K562 (cell line): Measurements from ENCODE around the gene LAGE3. TPM values are rescaled to one million over a fixed set of nuclear protein-coding genes. Genes with fewer than 3 reads are reported as not detected.

Experiments
- CC2D1A ChIP-seq: fragments of 450-650 bp; IDR thresholded peaks from 2 replicates; pipeline ENCODE4 v1.6.1; 2017; ENCODE audit warnings: mild to moderate bottlenecking
- ETV1 ChIP-seq: fragments of 450-650 bp; conservative IDR thresholded peaks from 2 replicates; pipeline ENCODE4 v1.6.1; 2016; ENCODE audit warnings: missing genetic modification characterization, control low read depth, low read depth, missing compliant biosample characterization
- FOXM1 ChIP-seq, 2 experiments: fragments of 450-650 bp in 1 of 2; sonication (generic) in 1 of 2; formaldehyde crosslinking in 1 of 2; IDR thresholded peaks; 2 replicates each; pipeline versions ENCODE4 v1.6.1 to v1.9.0; 2017 to 2022; ENCODE audit warnings: low read depth in 2 of 2, mild to moderate bottlenecking in 2 of 2, missing genetic modification reagents in 1 of 2, moderate library complexity in 1 of 2
- GATAD2A ChIP-seq: fragments of 450-650 bp; IDR thresholded peaks from 2 replicates; pipeline ENCODE4 v1.6.1; 2017
- HMG20B ChIP-seq: fragments of 250-450 bp; sonication (Bioruptor Pico); IDR thresholded peaks from 2 replicates; pipeline ENCODE4 v1.5.0; 2021; ENCODE audit warnings: mild to moderate bottlenecking
- KDM5B ChIP-seq: fragments of 200-600 bp; sonication (generic); IDR thresholded peaks from 2 replicates; pipeline ENCODE4 v1.6.1; 2012; ENCODE audit warnings: low read depth, mild to moderate bottlenecking, moderate library complexity, low read length, control low read depth, inconsistent platforms; ENCODE audit not compliant: insufficient replicate concordance
- MAZ ChIP-seq, 2 experiments: fragments of 450-650 bp in 1 of 2; sonication (generic) in 1 of 2; formaldehyde crosslinking; IDR thresholded peaks in 1 of 2; conservative IDR thresholded peaks in 1 of 2; 2 replicates each; pipeline versions ENCODE4 v1.4.0 to v1.5.0; 2020; ENCODE audit warnings: mild to moderate bottlenecking in 1 of 2, missing genetic modification reagents in 1 of 2
- NCOA6 ChIP-seq: fragments of 450-650 bp; IDR thresholded peaks from 2 replicates; pipeline ENCODE4 v1.6.1; 2017; ENCODE audit warnings: mild to moderate bottlenecking
- NFE2 ChIP-seq: IDR thresholded peaks from 2 replicates; pipeline ENCODE4 v1.6.1; 2014; ENCODE audit warnings: antibody characterized with exemption, low read depth
- NR4A1 ChIP-seq, 2 experiments: fragments of 250-450 bp in 1 of 2; fragments of 450-650 bp in 1 of 2; sonication (Bioruptor Pico) in 1 of 2; IDR thresholded peaks; 2 replicates each; pipeline versions ENCODE4 v1.4.0 to v1.6.1; 2016 to 2020; ENCODE audit warnings: mild to moderate bottlenecking in 2 of 2, missing compliant biosample characterization in 1 of 2, missing genetic modification characterization in 1 of 2, moderate library complexity in 1 of 2
- PHF21A ChIP-seq: fragments of 450-650 bp; IDR thresholded peaks from 2 replicates; pipeline ENCODE4 v1.6.1; 2017; ENCODE audit warnings: low read depth, borderline replicate concordance
- PRPF4 ChIP-seq: fragments of 200-400 bp; formaldehyde crosslinking; IDR thresholded peaks from one replicate; pipeline ENCODE4 v1.6.1; 2017; ENCODE audit warnings: low read length, low read depth, mild to moderate bottlenecking; ENCODE audit not compliant: insufficient read depth, poor library complexity, severe bottlenecking
- RAD51 ChIP-seq: fragments of 450-650 bp; IDR thresholded peaks from 2 replicates; pipeline ENCODE4 v1.7.1; 2016; ENCODE audit warnings: low read depth, mild to moderate bottlenecking, borderline replicate concordance
- RBM17 ChIP-seq: fragments of 200-400 bp; formaldehyde crosslinking; IDR thresholded peaks from 2 replicates; pipeline ENCODE4 v1.6.1; 2017; ENCODE audit warnings: low read depth, mild to moderate bottlenecking, low read length, borderline replicate concordance
- SMC3 ChIP-seq: conservative IDR thresholded peaks from 2 replicates; pipeline ENCODE4 v1.6.1; 2011; ENCODE audit warnings: low read depth, low read length, improper control_type of control experiment; ENCODE audit not compliant: insufficient read depth
- STAT5A ChIP-seq: IDR thresholded peaks from 2 replicates; pipeline ENCODE4 v1.6.1; 2012; ENCODE audit warnings: low read length, inconsistent platforms, borderline replicate concordance
- TRIM28 ChIP-seq: fragments of 450-650 bp; IDR thresholded peaks from 2 replicates; pipeline ENCODE4 v1.6.1; 2017
- ZNF354B ChIP-seq: fragments of 250-450 bp; sonication (Bioruptor Pico); IDR thresholded peaks from 2 replicates; pipeline ENCODE4 v1.4.0; 2020
- ZNF384 ChIP-seq: IDR thresholded peaks from 2 replicates; pipeline ENCODE4 v1.6.1; 2012; ENCODE audit warnings: low read depth, low read length, improper control_type of control experiment
- ZNF583 ChIP-seq: fragments of 250-450 bp; sonication (Bioruptor Pico); IDR thresholded peaks from 2 replicates; pipeline ENCODE4 v1.4.0; 2020
- polyA plus RNA-seq, 8 experiments: library from polyadenylated mRNA; depleted of rRNA in 4 of 8; stranded (reverse) in 5 of 8; unstranded in 3 of 8; fragments of >200 nt; fragmentation: Nextera tagmentation in 2 of 8; fragmentation: Illumina TruSeq in 1 of 8; extraction: Ambion mirVana in 2 of 8; extraction: Trizol in 1 of 8; gene quantifications; 2 replicates each; pipeline versions ENCODE4 v1.2.1 to v1.2.3, GENCODE V29; 2011 to 2014; ENCODE audit warnings: inconsistent platforms in 1 of 8, missing spikeins in 1 of 8
- total RNA-seq, 7 experiments: library from RNA; depleted of rRNA in 6 of 7; stranded (reverse); fragments of >200 nt in 6 of 7; fragmentation: Illumina TruSeq in 2 of 7; extraction: Trizol in 2 of 7; gene quantifications; 2 replicates each; pipeline versions ENCODE4 v1.2.1 to v1.2.3, GENCODE V29; 2011 to 2021; ENCODE audit warnings: low replicate concordance in 1 of 7
- TF ChIP-seq, protein P1 (sequence below): fragments of 250-450 bp; sonication (Bioruptor Pico); IDR thresholded peaks from 2 replicates; pipeline ENCODE4 v1.8.0; 2022; ENCODE audit warnings: moderate library complexity, mild to moderate bottlenecking, inconsistent platforms
- TF ChIP-seq, protein P2 (sequence below): IDR thresholded peaks from 2 replicates; pipeline ENCODE4 v1.6.1; 2012; ENCODE audit warnings: low read depth, low read length, improper control_type of control experiment, borderline replicate concordance

Gene LAGE3
- total and polyA plus RNA-seq, 9 of the 15 experiments (the other 6 are each of a cell fraction or from before 2014, with no cell fraction given): 28.2 to 125 (median 35.8) TPM

DNA sequence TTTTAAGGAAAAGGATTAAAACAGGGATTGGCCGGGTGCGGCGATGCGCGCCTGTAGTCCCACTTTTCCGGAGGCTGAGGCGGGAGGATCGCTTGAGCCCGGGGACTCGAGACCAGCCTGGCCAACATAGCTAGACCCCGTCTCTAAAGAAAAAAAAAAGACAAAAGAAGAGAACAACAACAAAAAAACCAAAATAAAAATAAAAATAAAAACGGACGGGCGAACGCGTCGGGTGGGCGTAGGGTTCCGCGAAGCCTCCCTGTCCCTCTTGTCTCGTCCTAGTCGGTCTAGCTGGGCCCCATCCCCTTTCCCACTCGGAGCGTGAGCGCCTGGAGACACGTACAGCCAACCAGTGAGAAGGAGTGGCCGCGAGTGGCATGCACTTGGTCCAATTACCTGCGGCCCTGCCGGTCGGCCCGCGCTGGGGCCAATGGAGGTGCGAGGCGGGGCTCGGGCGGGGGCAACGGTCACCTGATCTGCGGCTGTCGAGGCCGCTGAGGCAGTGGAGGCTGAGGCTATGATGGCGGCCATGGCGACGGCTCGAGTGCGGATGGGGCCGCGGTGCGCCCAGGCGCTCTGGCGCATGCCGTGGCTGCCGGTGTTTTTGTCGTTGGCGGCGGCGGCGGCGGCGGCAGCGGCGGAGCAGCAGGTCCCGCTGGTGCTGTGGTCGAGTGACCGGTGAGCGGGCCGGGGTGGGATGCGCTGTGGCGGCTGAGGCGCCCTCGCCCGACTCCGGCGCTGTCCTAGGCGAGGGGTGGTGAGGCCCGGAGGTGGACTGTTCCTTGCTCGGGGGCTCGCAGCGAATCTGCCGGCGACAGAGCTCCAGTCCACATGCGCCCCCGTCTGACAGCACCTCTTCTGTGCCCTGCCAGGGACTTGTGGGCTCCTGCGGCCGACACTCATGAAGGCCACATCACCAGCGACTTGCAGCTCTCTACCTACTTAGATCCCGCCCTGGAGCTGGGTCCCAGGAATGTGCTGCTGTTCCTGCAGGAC lies 50.6 kb downstream of the LAGE3 start, which contains the start of gene ATP6AP1 (continued):
- TF ChIP-seq MAZ (CRISPR knock-in tag; conservative IDR thresholded peaks at IDR 0.05 in 1 of 2, IDR thresholded peaks at IDR 0.05 in 1 of 2) (peak; percentile 66 to 84), GATAD2A (no peak), HMG20B (no peak), NCOA6 (no peak), FOXM1 (IDR thresholded peaks at IDR 0.05; ENCODE audit: low read depth) (0 out of 2 replicates have a peak, but pooled peaks have one; percentile 18), FOXM1 (CRISPR knock-in tag; IDR thresholded peaks at IDR 0.05; ENCODE audit: low read depth) (no peak), PHF21A (no peak), CC2D1A (peak; percentile 55), PRPF4 (no peak), ZNF384 (no peak), STAT5A (no peak), NFE2 (no peak), SMC3 (no peak), TRIM28 (no peak), ETV1 (tag) (no peak), ZNF583 (no peak), NR4A1 (CRISPR knock-in tag; IDR thresholded peaks at IDR 0.05) (no peak), NR4A1 (tag; IDR thresholded peaks at IDR 0.05) (no peak), KDM5B (peak; percentile 64), RBM17 (no peak), RAD51 (peak; percentile 90), ZNF354B (CRISPR knock-in tag) (no peak)
- TF ChIP-seq, protein P1, sequence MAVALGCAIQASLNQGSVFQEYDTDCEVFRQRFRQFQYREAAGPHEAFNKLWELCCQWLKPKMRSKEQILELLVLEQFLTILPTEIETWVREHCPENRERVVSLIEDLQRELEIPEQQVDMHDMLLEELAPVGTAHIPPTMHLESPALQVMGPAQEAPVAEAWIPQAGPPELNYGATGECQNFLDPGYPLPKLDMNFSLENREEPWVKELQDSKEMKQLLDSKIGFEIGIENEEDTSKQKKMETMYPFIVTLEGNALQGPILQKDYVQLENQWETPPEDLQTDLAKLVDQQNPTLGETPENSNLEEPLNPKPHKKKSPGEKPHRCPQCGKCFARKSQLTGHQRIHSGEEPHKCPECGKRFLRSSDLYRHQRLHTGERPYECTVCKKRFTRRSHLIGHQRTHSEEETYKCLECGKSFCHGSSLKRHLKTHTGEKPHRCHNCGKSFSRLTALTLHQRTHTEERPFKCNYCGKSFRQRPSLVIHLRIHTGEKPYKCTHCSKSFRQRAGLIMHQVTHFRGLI (CRISPR knock-in tag): no peak
- TF ChIP-seq, protein P2, sequence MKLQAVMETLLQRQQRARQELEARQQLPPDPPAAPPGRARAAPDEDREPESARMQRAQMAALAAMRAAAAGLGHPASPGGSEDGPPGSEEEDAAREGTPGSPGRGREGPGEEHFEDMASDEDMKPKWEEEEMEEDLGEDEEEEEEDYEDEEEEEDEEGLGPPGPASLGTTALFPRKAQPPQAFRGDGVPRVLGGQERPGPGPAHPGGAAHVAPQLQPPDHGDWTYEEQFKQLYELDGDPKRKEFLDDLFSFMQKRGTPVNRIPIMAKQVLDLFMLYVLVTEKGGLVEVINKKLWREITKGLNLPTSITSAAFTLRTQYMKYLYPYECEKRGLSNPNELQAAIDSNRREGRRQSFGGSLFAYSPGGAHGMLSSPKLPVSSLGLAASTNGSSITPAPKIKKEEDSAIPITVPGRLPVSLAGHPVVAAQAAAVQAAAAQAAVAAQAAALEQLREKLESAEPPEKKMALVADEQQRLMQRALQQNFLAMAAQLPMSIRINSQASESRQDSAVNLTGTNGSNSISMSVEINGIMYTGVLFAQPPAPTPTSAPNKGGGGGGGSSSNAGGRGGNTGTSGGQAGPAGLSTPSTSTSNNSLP: no peak
